Measurements from ENCODE around the gene CCR5.

DNA sequence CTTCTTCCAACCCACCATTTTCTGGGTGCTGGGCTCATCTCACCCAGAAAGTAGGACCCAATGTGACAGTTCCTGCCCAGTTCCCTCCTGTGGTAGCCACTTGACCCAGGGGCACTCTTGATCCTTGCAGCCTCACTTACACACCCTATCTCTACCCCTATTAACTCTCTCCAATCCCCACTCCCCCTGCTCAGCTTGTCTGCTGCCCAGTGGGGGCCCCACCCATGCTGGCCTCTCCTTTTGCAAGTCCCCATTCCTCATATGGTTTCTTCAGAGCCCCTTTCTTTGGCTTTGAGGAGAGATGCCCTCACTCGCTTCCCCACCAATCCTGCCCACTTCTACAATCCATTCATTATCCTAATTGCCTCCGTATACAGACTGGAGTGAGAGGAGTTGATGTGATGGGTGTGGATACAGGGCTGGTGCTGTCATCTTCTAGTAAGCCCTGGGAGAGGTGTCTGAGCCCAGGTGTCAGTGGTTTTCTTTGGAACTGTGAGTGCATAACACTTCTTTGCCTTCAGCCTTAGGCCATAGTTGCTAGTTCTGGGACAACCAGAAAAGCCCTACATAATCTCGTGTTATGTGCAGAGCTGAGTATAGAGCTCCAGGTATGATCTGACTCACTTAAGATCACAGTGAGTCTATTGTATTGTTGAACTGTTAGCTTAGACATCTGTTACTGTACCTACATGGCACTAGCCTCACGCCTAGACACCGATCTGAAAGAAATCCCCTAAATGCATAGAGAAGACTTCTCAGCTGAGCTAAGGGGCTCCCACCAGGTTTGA is 4.8 kb upstream of the CCR5 start:
- TF ChIP-seq CTCF (conservative IDR thresholded peaks at IDR 0.05 in 1 of 2, IDR thresholded peaks at IDR 0.05 in 1 of 2; ENCODE audit: extremely low read depth in 1 of 2, insufficient read depth in 1 of 2, low read depth in 1 of 2, low read length in 2 of 2), result no peak
- TF ChIP-seq EZH2 (IDR thresholded peaks at IDR 0.05; ENCODE audit: borderline replicate concordance, low read length), result no peak

Measured in mammary epithelial cell (primary cell).